ENCODE results near the gene TAF7. TPM values are rescaled to one million over a fixed set of nuclear protein-coding genes. Genes with fewer than 3 reads are reported as not detected.
"Not testable (repeated sequence)": the region's sequence is repeated elsewhere in the genome, so short reads cannot be mapped to it uniquely, and the experiment has no call there.

Gene TAF7
- polyA plus RNA-seq, 3 donors: 134 to 184 (median 157) TPM

DNA sequence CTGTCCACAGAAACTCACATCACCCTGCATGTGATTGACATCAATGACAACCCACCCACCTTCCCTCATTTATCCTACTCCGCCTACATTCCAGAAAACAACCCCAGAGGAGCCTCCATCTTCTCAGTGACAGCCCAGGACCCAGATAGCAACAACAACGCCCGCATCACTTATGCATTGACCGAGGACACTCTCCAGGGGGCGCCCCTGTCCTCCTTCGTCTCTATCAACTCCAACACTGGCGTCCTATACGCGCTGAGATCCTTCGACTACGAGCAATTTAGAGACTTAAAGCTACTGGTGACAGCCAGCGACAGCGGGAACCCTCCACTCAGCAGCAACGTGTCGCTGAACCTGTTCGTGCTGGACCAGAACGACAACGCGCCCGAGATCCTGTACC is 24.7 kb upstream of the TAF7 start:
- no peak for DNase-seq (ENCODE audit: extremely low read depth in 1 of 11, low read depth in 9 of 11, low spot score in 4 of 11)

DNA sequence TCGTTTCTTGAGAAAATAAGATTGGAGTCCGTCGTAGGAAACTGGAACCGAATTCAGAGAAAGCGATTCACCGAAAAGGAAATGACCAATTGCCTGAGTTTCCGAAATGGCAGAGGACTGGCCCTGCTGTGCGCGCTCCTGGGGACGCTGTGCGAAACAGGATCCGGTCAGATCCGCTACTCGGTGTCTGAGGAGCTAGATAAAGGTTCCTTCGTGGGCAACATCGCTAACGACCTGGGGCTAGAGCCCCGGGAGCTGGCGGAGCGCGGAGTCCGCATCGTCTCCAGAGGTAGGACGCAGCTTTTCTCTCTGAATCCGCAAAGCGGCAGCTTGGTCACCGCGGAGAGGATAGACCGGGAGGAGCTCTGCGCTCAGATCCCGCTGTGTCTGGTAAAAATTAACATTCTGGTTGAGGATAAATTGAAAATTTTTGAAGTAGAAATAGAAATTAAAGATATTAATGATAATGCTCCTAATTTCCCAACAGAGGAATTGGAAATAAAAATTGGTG is 23.4 kb upstream of the TAF7 start:
- DNase-seq (ENCODE audit: extremely low read depth in 1 of 11, low read depth in 9 of 11, low spot score in 4 of 11): no peak

DNA sequence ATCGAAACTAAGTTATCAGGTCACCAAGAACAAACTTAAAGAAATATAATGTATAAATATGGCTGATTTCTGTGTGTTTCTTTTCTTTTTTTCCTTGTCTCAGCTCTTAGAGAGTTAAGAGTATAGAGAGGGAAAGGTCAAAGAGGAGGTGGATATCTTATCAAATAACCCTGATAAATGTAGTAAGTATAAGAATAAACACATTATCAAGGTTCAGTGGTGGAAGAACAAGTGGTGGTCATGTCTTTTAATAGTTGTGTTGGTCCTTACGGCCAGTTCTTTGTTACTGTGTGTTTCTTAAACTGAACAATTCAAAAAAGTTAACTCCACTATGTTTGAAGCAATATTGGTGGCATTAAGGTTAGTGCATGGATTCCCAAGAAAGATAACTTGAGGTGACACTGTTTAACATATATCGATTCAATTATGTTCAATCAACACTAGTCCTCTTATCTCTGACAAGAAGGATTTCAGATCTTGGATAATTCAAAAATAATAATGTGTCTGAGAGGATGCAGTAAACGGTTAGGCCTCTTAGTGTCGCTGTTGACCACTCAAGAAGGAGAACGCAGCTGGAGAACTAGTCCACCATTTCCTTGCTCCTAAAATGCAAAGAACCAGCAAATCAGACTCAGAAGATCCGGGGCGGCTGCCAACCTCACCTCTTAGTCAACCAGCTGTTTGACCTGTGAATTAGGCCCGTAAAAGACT is 22.8 kb upstream of the TAF7 start, which contains the start of gene PCDHGA3:
Gene PCDHGA3, plus strand, starts transcription at position 588 of the 711 bp plus-strand sequence. CDS start 205 bp downstream, outside the sequence.
- no peak for DNase-seq (ENCODE audit: extremely low read depth in 1 of 11, low read depth in 9 of 11, low spot score in 4 of 11)

DNA sequence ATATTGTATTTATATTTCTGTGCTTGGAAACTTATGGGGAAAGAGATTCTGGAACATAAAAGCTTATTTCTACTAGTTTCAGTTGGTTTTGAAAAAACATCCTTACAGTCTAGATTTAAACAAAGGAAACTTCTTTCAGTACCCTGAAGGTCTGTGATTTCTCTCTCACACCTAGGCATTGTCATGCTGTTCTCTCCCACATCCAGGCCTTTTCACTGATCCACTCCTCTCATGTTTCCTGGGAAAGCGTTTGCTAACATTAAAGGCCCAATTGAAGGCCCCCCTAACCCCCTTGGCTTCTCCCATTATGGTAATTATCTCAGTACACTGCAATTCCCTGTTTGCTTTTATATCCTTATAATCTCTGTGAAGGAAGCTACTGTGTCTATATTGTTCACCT is 22.2 kb upstream of the TAF7 start:
- DNase-seq (ENCODE audit: extremely low read depth in 1 of 11, low read depth in 9 of 11, low spot score in 4 of 11): no peak

DNA sequence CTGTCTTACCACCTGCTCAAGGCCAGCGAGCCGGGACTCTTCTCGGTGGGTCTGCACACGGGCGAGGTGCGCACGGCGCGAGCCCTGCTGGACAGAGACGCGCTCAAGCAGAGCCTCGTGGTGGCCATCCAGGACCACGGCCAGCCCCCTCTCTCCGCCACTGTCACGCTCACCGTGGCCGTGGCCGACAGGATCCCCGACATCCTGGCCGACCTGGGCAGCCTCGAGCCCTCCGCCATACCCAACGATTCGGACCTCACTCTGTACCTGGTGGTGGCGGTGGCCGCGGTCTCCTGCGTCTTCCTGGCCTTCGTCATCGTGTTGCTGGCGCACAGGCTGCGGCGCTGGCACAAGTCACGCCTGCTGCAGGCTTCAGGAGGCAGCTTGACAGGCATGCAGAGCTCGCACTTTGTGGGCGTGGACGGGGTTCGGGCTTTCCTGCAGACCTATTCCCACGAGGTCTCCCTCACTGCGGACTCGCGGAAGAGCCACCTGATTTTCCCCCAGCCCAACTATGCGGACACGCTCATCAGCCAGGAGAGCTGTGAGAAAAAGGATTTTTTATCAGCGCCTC is 20.3 kb upstream of the TAF7 start:
- DNase-seq (ENCODE audit: extremely low read depth in 1 of 11, low read depth in 9 of 11, low spot score in 4 of 11): not testable (repeated sequence)

DNA sequence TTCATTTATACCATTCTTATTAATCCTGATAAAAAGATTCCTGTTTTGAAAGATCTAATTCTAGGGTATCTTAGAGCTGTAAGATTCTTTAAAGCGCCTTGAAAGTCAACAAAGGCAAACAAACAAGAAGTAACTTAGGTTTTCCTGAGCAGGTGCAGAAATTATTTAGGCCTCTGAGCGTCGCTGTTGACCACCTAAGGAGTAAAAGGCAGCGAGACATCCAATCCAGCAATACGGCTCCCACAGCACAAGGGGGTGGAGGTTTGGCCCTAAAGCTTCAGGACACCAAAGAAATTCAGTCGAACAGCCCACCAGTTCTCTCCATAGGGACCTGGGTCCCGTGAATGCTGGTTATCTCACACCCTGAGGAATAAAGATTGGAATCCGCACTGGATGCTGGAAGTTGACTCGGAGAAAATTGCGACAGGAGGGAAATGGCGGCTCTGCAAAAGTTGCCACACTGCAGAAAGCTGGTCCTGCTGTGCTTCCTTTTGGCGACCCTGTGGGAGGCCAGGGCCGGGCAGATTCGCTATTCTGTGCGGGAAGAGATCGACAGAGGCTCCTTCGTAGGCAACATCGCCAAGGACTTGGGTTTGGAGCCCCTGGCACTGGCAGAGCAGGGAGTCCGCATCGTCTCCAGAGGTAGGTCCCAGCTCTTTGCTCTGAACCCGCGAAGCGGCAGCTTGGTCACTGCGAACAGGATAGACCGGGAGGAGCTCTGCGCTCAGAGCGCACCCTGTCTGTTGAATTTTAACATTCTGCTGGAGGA is 18.1 kb upstream of the TAF7 start, which contains the start of gene PCDHGA2:
Gene PCDHGA2, plus strand, starts transcription at position 223 of the 769 bp plus-strand sequence.
- DNase-seq (ENCODE audit: extremely low read depth in 1 of 11, low read depth in 9 of 11, low spot score in 4 of 11): peak in 6 of 11 donors; percentile 30 to 55 (median 38)

DNA sequence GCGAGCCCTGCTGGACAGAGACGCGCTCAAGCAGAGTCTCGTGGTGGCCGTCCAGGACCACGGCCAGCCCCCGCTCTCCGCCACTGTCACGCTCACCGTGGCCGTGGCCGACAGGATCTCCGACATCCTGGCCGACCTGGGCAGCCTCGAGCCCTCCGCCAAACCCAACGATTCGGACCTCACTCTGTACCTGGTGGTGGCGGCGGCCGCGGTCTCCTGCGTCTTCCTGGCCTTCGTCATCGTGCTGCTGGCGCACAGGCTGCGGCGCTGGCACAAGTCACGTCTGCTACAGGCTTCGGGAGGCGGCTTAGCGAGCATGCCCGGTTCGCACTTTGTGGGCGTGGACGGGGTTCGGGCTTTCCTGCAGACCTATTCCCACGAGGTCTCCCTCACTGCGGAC is 12.0 kb upstream of the TAF7 start:
- DNase-seq (ENCODE audit: extremely low read depth in 1 of 11, low read depth in 9 of 11, low spot score in 4 of 11): not testable (repeated sequence)

DNA sequence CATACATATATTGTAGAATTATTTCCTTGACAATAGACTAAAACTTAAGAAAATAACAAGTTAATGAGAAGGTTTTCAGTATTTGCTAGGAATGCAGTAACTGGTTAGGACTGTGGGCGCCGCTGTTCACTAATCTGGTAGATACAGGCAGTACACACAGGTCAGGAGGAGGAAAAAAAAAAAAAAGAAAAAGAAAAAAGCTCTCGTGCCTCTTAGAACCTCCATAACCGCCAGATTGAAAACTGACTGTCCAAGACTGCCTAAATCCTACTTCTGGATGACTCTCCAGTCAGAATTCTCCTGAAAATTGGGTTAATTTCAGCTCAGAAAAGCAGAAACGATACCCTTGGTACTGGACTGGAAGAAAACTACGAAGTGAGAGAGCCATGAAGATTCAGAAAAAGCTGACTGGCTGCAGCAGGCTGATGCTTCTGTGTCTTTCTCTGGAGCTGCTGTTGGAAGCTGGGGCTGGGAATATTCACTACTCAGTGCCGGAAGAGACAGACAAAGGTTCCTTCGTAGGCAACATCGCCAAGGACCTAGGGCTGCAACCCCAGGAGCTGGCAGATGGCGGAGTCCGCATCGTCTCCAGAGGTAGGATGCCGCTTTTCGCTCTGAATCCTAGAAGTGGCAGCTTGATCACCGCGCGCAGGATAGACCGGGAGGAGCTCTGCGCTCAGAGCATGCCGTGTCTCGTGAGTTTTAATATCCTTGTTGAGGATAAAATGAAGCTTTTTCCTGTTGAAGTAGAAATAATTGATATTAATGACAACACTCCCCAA is 9.9 kb upstream of the TAF7 start, which contains the start of gene PCDHGA1:
Gene PCDHGA1, plus strand, starts transcription at position 216 of the 782 bp plus-strand sequence.
- no peak for DNase-seq (ENCODE audit: extremely low read depth in 1 of 11, low read depth in 9 of 11, low spot score in 4 of 11)

DNA sequence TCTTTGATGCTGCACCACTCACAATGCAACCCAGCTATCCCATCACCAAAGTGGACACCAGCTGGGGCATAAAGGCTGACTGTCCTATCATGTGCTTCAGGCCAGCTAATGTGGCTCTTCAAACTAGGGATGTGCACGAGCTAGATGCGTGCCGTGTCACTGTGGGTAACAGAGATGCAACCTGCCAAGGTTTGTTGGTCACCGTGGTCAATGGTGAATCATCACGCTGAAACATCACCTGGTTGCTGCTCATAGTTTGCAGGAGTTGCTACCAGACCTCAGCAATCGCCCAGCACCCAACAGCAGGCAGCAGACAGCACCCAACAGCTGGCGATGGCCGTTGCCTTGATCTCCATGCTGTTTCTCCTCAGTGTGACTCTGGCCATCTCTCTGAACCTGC is 7.6 kb upstream of the TAF7 start:
- DNase-seq (ENCODE audit: extremely low read depth in 1 of 11, low read depth in 9 of 11, low spot score in 4 of 11): no peak

DNA sequence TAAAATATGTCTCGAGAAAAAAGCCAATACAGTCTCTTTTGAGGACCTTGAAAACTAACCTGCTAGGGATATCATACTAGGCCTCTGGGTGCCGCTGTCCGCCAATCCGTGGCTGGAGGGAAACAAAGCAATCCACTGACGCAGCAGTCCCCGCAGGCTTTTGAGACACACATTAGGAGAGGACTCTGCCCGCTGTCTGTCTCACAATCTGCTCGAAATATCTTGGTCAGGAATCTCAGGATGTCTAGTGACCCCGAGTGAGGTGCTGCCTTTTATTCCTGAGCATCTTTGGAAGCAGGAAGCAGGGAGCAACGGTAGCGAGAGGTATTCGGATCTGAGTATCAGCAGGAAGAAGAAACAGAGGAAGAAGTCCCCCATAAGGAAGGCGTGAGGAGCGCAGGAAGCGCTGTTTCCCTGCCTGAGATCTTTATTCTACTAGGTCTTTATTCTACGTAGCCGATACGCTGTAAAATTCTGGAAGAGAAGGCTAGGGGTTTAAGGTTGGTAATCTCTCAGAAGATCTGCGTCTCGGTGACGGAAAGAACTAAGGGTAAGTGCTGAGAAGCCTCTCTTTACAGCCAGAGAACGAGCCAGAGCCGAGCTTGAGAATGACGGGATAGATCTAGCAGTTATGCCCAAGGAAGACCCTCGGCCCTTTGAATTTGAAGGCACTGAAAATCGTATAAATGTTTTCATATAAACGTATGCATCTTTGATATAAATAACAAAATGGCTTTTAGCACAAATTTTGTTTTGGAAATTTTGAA is 5.7 kb upstream of the TAF7 start:
- peak in 2 of 11 donors; percentile 19 to 22 for DNase-seq (ENCODE audit: extremely low read depth in 1 of 11, low read depth in 9 of 11, low spot score in 4 of 11)

DNA sequence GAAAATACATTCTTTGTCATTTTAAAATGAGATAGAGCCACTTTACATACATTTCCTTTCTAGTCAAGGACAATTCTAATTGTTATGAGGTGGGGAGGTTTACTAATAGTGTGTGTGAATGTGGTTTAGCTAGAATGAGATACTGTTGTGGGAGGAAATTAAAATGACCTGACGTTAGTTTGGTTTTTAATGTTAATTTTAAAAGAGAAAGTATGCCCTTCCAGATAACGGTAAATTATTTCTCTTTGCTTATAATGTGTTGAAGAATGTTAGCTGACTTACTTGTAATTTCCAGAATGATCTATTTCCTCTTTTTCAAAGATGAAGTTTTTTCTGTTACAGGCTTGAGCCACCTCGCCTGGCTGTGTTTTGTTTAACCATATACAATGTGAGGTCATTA is 1.7 kb upstream of the TAF7 start:
- DNase-seq (ENCODE audit: extremely low read depth in 1 of 11, low read depth in 9 of 11, low spot score in 4 of 11): no peak

DNA sequence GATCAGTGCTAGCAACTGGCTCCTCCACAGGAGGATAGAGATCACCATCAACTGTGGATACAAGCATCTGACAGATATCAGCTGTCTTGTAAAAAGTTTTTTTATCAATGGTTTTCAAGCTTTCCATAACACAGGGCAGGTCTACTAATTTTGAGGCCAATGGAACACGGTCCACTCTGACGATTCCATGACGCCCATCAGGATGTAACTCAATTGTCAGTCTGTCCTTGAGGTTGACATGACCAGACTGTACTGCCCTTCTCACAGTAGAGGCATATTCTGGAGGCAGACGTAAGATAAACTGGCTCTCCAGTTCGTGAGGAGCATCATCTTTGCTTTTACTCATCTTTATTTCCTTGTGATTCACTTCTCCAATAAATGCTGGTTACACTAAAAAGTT is 885 bp downstream of the TAF7 start:
- no peak for DNase-seq (ENCODE audit: extremely low read depth in 1 of 11, low read depth in 9 of 11, low spot score in 4 of 11)

DNA sequence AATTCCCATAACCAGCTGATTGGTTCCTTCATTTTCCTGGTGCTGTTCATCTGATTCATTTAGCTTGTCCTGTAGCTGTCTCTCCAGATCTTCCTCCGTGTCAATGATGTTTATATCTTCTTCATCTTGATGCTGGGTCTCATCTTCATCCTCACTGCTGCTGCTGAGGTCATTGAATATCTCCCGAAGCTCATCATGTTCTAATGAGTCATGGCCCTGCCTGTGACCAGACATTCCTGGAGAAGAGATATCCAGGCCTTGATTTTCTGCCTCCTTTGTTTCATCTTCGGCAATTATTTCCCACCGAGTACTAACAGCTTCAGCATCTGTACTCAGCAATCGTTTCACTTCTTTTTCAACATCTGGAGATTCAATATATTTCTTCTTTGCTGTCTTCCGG is 1.4 kb downstream of the TAF7 start:
- DNase-seq (ENCODE audit: extremely low read depth in 1 of 11, low read depth in 9 of 11, low spot score in 4 of 11): no peak

DNA sequence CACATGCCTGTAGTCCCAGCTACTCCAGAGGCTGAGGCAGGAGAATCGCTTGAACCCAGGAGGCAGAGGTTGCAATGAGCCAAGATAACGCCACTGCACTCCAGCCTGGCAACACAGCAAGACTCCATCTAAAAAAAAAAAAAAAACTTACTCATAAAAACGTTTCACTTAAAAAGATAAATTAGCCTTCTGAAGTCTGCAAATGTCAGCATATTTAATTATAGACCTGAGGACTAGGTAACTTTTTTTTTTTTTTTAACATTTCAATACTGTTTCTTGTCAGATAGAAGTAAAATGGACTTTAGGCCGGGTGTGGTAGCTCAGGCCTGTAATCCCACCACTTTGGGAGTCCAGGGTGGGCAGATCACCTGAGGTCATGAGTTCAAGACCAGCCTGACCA is 3.6 kb downstream of the TAF7 start:
- DNase-seq (ENCODE audit: extremely low read depth in 1 of 11, low read depth in 9 of 11, low spot score in 4 of 11): not testable (repeated sequence)

DNA sequence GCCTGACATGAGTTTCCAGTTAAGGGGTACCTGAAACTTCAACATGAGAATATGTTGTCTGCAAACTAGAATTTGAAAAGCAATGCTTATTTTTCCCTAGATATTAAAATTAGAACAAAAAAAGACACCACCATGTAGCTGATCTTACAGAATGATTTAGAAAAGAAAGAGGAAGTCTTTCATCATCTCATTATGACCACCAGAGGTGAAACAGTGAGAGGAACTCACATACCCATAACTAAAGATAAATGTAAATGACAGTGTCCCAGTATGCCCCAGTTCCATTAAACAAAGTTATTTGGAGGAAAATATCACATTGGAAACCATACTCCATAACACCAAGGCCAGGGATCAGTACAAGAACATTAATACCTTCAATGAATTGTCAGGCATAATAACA is 6.9 kb downstream of the TAF7 start:
- no peak for DNase-seq (ENCODE audit: extremely low read depth in 1 of 11, low read depth in 9 of 11, low spot score in 4 of 11)

DNA sequence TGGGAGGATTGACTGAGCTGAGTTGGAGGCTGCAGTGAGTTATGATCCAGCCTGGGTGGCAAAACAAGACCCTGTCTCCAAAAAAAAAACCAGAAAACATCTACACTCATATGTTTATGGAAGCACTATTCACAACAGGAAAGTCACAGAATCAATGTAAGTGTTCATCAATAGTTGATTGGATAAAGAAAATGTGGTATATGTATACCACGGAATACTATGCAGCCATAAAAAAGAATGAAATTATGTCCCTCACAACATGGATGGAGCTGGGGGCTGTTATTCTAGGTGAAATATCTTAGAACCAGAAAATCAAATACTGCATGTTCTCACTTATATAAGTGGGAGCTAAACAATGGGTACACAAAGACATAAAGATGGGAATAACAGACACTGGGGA is 14.0 kb downstream of the TAF7 start:
- DNase-seq (ENCODE audit: extremely low read depth in 1 of 11, low read depth in 9 of 11, low spot score in 4 of 11): no peak

DNA sequence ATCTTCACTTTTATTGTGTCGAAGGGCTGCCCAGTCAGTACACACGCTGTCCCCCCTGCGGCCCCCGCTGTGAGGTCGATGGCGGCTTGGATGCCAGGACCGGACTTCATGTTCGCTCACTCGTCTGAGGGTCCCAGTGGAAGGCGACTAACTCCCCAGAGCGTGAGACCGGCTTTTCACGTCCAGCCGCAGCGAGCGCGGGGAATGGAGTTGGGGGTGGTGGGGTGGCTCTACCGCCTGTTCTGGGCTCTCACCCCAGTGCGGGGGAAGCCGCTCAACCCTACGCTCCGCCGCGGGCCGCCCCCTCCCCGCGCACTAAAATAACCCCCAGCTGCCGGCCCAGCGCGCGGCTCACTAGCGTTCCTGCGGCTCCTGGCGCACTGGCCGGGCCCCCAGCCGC is 16.8 kb downstream of the TAF7 start, which contains the start of gene SLC25A2:
Gene SLC25A2, minus strand, starts transcription at position 294 of the 400 bp plus-strand sequence. Its CDS starts 184 bp downstream, at position 110.
- DNase-seq (ENCODE audit: extremely low read depth in 1 of 11, low read depth in 9 of 11, low spot score in 4 of 11): no peak

DNA sequence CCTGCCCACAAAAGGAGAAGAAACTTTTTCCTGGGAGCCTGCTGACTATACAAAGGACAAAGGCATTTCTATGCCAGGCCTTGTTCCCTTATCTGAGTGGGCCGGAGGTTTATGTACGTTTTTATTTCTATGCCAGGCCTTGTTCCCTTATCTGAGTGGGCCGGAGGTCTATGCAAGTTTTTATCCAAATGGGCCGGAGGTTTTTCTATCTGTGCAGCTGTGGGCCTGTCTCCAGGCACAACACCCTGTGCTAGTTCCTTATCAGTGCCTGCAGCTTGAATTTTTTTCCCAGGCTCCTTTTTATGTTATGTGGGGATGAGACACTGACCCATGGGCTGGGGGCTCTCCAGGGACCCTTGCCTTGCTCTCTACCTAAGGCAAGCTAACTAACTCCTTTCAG is 22.2 kb downstream of the TAF7 start:
- DNase-seq (ENCODE audit: extremely low read depth in 1 of 11, low read depth in 9 of 11, low spot score in 4 of 11): no peak
